Measurements from ENCODE around the gene FNBP1L. TPM values are rescaled to one million over a fixed set of nuclear protein-coding genes. Genes with fewer than 3 reads are reported as not detected.
A peak's percentile ranks its signal among the peaks of the same experiment; 100 is the strongest.

The FNBP1L gene
- total and polyA plus RNA-seq, 9 of the 15 experiments (the other 6 are each of a cell fraction or from before 2014, with no cell fraction given): 1.4 to 6.9 (median 5.9) TPM

- TF ChIP-seq GABPB2 (CRISPR knock-in tag; conservative IDR thresholded peaks at IDR 0.05) (no peak), FOS (IDR thresholded peaks at IDR 0.05; ENCODE audit: extremely low read depth, insufficient read length) (peak; percentile 77), USF1 (CRISPR knock-in tag; IDR thresholded peaks at IDR 0.05) (peak; percentile 88), TCF7 (IDR thresholded peaks at IDR 0.05; ENCODE audit: borderline replicate concordance) (no peak; the same call in 1 of the 2 replicates), ZNF143 (CRISPR knock-in tag; IDR thresholded peaks at IDR 0.05) (no peak), NEUROD1 (IDR thresholded peaks at IDR 0.05; ENCODE audit: borderline replicate concordance, low read depth, low read length, partially characterized antibody) (peak; percentile 75), MCM2 (IDR thresholded peaks at IDR 0.05; ENCODE audit: low read depth) (0 out of 2 replicates have a peak, but pooled peaks have one; percentile 29), CC2D1A (IDR thresholded peaks at IDR 0.05) (peak; percentile 77; the same call in 1 of the 2 replicates), MYC (IDR thresholded peaks at IDR 0.05; ENCODE audit: low read depth, low read length) (peak; percentile 97), MYC (CRISPR knock-in tag; IDR thresholded peaks at IDR 0.05; ENCODE audit: borderline replicate concordance, low read depth) (peak; percentile 66; the same call in 1 of the 2 replicates), GATAD2A (IDR thresholded peaks at IDR 0.05) (peak; percentile 83; the same call in 1 of the 2 replicates), RBM34 (IDR thresholded peaks at IDR 0.05; ENCODE audit: borderline replicate concordance, insufficient read depth, low read length) (no peak), CREB5 (CRISPR knock-in tag; IDR thresholded peaks at IDR 0.05) (no peak), NCOA1 (IDR thresholded peaks at IDR 0.05; ENCODE audit: low read depth) (peak; percentile 83), MTA2 (IDR thresholded peaks at IDR 0.05; ENCODE audit: low read depth) (peak; percentile 69), ZNF384 (IDR thresholded peaks at IDR 0.05; ENCODE audit: low read depth, low read length) (no peak), CBFA2T2 (conservative IDR thresholded peaks at IDR 0.05) (peak; percentile 92), HNRNPLL (IDR thresholded peaks at IDR 0.05; ENCODE audit: low read depth, low read length, poor library complexity, severe bottlenecking) (no peak), LCOR (CRISPR knock-in tag; IDR thresholded peaks at IDR 0.05) (peak; percentile 56; the same call in 1 of the 2 replicates), ERF (CRISPR knock-in tag; IDR thresholded peaks at IDR 0.05) (no peak), HNRNPUL1 (IDR thresholded peaks at IDR 0.05; ENCODE audit: low read length) (no peak), MIER1 (IDR thresholded peaks at IDR 0.05; ENCODE audit: low read depth) (peak; percentile 22; the same call in 1 of the 2 replicates), ZNF395 (CRISPR knock-in tag; IDR thresholded peaks at IDR 0.05) (peak; percentile 71; the same call in 1 of the 2 replicates), ZNF354B (CRISPR knock-in tag; IDR thresholded peaks at IDR 0.05) (peak; percentile 32; the same call in 1 of the 2 replicates), ZNF280A (IDR thresholded peaks at IDR 0.05; ENCODE audit: low read depth, partially characterized antibody) (no peak), HMG20B (CRISPR knock-in tag; IDR thresholded peaks at IDR 0.05) (no peak)
Observed at GRCh38 chr1:93567255-93567918, 119.5 kb downstream of the FNBP1L start (continued).
